CD4-positive, alpha-beta T cell treated with Interferon alpha-2 for 1 hour (primary cell): Measurements from ENCODE around the gene C12orf76.
"Not testable (repeated sequence)": the region's sequence is repeated elsewhere in the genome, so short reads cannot be mapped to it uniquely, and the experiment has no call there.

Source experiments
- DNase-seq, 2 donors: peaks; one replicate each; pipeline ENCODE4 v3.0.0-alpha.2; 2020 to 2022

The C12orf76 gene

DNA sequence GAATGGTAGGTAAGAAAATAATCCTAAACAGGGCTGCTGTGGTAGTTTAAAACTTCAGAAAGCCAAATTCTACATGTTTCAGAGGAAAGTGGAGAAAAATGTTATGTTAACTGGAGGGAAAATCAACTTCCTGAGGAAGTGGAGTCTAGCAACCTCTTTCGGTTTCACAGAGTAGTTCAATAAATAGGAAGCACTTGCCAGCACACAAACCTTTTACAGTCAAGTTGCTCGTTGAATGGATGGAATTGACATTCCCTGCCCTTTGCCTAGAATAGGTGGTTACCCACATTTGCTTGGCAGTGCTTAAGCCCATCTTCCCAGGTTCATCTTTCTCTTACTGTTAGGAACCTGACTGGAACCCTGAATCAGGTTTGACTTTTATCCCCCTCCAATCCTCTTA, 33.2 kb downstream of the C12orf76 start:
- peak in 1 of 2 donors; percentile 59 for DNase-seq

DNA sequence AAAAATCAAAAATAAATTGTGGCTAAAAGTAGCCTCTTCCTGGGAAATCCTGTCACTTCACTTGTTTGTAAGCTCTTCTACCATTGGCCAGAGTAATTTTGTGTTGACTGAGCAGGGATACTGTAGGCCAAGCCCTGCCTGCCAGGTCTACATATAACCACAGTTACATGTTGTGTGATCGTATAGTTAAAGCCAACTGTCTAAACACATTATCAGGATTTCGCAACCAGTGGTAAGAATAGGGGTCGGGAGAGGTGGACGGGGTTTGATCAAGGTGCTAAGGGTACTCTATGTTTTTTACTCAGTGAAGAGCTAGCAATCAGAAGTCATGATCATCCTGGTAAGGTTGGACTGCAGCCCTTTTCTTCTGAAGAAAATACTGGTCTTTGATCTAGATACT, 35.7 kb downstream of the C12orf76 start:
- no peak for DNase-seq

DNA sequence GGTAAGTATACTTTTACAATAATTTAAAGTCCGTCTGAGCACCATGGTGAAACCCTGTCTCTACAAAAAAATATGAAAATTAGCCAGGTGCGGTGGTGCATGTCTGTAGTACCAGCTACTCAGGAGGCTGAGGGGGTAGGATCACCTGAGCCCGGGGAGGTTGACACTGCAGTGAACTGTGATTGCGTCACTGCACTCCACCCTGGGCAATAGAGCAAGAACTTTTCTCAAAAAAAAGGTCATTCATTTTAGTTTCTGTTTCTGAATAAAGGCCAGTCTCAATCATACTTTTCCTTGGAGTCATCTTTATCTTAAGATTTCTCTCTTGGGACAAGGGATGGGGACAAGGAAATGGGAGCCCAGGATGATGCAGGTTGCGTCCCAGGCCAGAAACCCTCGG, 36.2 kb downstream of the C12orf76 start:
- DNase-seq, result peak; percentile 50 to 79

DNA sequence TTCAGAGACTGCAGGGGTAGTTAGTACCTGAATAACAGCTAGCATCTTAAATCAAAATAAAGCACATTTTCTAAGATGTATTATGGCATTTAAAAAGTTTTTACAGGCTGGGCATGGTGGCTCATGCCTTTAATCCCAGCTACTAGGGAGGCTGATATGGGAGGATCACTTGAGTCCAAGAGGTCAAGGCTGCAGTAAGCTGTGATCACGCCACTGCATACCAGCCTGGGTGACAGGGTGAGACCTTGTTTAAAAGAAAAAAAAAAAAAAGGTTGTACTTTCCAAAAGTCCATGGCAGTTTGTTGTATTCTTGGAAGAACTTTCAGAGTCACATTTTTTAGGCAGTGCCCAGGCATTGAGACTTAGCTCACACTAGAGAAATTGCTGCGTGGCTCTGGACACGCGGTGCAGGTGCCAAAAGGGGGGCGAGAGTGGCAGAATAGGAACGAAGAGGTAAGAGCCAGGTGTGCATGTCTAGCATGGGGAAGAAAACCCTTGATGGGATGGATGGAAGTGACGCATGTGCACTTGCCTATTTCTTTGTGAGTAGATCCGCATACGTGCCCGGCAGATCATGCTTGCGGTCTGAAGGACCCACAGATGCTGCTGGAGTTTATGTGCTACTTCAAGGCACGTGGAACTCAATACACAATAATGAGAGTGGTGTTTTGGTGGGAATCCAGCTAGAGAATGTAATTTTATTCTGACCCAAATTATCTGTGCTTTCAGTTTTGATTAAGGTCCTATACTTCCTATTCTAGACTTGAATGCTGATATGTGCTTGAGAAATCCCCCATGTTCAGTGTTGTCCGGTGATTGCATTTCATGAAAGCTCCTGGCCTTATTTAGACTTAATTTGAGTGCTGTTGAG, 37.2 kb downstream of the C12orf76 start:
- DNase-seq, result peak; percentile 26 to 50

DNA sequence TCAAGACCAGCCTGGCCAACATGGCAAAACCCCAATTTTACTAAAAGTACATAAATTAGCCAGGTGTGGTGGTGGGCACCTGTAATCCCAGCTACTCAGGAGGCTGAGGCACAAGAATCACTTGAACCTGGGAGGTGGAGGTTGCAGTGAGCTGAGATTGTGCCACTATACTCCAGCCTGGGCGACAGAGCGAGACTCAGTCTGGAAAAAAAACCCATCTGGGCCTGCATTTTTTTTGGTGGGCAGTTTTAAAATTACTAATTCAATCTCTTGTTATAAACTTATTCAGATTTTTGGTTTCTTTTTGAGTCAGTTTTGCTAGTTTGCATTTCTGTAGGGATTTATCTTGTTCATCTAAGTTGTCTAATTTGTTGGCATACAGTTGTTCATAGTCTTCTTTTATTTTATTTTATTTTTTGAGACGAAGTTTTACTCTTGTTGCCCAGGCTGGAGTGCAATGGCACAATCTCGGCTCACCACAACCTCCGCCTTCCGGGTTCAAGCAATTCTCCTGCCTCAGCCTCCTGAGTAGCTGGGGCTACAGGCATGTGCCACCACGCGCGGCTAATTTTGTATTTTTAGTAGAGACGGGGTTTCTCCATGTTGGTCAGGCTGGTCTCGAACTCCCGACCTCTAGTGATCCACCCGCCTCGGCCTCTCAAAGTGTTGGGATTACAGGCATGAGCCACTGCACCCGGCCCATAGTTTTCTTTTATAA, 39.5 kb downstream of the C12orf76 start:
- not testable (repeated sequence) for DNase-seq

DNA sequence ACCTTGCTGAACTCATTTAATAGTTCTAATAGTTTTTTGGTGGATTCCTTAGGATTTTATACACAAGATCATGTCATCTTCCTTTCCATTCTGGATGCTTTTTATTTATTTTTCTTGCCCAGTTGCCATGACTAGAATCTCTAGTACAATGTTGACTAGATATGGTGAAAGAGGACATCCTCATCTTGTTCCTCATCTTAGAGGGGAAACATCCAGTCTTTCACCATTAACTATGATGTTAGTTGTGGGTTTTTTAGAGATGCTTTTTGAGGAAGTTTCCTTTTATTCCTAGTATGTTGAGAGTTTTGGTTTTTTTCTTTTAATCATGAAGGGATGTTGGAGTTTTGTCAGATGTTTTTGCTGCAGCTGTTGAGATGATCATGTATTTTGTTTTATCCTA, 40.4 kb downstream of the C12orf76 start:
- no peak for DNase-seq

DNA sequence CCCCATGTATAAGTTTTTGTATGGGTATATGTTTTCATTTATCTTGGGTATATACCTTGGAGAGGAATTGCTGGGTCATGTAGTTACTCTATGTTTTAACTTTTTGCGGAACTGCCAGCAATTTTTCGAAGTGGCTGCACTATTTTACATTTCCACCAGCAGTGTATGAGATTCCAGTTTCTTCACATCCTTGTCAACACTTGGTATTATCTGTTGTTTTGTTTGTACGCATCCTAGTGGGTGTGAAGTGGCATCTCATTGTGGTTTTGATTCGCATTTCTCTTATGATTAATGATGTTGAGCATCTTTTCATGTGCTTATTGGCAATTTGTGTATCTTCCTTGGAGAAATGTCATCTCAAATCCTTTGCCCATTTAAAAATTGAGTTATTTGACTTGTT, 42.2 kb downstream of the C12orf76 start:
- DNase-seq, result no peak

DNA sequence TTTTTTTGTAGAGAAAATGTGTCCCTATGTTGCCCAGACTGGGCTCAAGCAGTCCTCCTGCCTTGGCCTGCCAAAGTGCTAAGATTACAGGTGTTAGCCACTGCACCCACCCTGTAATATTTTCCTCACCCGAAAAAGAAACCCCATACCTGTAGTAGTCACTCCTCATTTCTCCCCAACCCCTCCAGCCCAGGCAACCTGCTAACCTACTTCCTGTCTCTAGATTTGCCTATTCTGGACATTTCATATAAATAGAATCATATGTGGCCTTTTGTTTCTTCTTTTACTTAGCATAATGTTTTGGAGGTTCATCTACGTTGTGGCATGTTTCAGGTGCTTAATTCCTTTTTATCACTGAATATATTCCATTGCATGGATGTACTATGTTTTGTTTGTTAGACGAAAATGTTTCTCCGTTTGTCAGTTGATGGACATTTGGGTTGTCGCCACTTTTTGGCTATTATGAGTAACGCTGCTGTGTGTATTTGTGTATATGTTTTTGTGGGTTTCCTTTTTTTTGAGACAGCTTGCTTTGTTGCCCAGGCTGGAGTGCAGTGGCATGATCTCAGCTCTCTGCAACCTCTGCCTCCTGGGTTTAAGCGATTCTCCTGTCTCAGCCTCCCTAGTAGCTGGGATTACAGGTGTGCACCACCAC, 42.9 kb downstream of the C12orf76 start:
- DNase-seq, result peak in 1 of 2 donors; percentile 40

DNA sequence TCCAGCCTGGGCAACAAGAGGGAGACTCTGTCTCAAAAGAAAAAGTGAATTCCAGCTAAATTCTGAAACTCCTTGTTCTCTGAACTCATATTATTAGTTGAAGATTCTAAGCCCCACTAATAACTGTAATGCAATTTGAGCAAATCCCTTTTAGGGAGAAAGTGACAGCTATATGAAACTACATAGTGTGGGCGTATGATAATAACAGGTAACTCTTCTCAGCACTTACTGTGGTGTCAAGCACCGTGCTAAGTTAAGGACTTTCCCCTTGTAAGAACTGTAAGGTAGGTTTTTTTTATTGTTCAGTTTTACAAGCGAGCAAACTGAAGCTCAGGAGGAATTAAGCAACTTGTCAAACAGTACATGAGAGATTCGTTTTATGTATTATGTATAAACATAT, 43.7 kb downstream of the C12orf76 start:
- DNase-seq, result no peak

DNA sequence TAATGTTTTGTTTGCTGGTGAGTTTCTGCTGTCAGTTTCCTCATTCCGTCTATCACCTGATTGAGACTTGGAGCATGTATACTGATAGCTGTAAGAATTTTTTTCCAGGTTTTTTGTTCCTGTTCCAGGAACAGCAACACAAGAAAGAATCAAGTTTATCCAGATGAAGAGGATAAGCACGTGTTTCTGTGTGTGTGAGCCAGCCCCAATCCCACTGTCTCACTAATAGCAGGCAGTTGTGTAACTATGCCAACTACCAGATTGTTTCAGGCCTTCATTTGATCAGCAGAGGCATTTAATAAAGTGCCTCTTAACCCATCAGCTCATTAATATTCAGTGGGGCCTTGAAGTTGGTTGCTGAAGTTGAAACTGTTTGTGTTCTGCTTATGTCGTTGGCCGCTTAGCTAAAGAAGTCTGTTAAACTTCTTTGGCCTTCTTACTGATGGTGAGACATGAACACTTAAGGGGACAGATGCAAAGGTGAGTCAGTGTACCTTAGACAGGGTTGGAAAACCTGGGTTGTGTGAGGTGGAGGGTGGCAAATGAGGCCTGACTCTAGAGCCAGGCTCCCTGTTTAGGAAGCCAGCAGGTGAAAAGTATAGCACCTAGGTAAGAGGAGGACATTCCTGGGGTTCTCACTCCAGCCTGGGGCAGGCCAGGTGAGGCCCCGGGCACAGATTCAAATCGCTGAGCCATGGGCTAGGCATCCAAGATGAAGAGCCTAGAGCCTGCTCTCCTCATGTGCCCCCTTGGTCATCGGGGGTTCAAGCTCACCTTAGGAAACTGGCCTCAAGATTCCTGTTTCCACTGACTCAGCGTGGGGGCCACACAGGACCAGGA, 45.4 kb downstream of the C12orf76 start:
- DNase-seq, result no peak

DNA sequence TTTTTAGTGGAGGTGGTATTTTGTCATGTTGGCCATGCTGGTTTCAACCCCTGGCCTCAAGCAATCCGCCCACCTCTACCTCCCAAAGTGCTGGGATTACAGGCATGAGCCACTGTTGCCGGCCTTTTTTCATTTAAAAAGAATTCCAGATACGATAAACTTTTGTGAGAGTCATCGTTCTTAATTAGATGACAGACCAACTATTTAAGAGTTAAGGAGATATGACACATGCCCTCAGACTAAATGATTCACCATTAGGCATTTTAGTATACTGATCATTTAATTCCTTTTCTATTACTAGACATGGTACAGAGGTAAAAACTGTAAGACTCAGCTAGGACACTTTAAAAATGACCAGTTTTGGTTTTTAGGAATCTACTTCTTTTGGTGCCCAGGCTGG, 46.7 kb downstream of the C12orf76 start:
- DNase-seq, result no peak

DNA sequence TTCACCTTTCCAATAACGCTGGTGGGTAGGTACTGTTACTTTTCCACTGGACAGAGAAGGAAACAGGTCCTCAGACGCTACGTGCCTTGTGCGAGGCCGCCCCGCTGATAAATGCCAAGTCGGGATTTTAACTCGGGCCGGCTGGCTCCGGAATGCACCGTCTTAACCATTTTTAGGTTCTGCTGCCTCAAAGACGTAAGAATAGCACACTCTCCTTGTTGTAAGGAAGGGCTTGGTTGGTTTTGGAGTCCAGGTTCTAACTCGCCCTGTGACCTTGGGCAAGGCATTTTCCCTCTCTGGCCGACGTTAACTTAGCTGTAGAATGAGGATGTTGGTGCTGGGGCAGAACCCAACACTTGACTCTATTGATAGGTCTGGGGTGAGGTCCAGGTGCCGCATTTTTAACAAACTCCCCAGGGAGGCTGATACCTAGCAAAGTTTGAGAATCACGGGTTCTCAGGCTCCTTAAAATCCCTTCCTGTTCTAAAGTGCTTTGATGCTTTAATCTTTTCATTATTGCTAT, 48.3 kb downstream of the C12orf76 start:
- peak in 1 of 2 donors; percentile 14 for DNase-seq

DNA sequence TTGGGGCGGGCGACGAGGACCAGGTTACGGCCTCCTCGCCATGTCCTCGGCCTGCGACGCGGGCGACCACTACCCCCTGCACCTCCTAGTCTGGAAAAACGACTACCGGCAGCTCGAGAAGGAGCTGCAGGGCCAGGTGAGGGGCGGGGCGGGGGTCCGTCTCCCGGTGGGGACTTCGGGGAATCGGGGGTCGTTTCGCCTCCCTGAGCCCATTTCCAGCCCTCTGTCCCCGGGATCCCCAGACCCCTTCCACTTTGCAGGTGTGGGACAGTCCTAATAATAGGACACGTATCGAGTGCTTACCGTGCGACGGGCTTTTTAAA, 48.7 kb downstream of the C12orf76 start:
- DNase-seq, result no peak

DNA sequence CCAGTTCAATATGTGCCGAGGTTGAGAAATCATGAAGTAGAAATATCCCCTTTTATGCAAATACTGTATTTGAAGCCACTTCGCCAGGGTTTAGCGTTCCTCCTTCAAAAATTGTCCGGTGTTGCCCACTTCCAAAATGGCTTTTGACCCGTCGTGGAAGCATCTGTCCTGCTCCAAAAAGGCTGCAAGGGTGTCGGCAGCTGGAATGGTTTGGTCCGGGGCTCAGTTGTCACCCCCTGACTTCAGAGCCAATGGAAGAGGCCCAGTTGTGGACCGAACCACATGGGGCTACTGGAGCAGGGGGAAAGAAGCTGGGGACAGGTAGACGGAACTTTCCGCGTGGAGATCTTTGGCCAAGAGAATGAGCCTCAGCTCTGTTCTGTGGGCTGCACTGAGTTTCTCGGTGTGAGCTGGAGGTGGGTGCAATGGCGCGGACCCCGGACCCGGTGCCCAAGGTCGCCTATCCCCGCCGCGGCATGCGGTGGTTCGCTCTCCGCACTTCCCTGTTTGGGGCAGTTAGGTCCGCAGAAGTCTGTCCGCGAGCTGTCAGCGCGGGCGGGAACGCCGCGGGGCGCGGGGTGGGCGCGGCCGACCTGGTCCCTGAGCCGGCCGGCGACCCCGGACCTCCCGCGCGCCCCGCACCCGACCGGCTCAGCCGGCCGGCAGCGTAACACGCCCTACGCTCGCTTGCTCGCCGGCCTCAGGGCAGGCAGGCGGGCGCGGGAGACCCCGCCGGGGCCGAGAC, 49.2 kb downstream of the C12orf76 start, which contains the start of gene ANKRD13A:
Gene ANKRD13A, plus strand, starts transcription at position 527 of the 745 bp plus-strand sequence. CDS start 259 bp downstream, outside the sequence.
- DNase-seq, result peak; percentile 93 to 96

DNA sequence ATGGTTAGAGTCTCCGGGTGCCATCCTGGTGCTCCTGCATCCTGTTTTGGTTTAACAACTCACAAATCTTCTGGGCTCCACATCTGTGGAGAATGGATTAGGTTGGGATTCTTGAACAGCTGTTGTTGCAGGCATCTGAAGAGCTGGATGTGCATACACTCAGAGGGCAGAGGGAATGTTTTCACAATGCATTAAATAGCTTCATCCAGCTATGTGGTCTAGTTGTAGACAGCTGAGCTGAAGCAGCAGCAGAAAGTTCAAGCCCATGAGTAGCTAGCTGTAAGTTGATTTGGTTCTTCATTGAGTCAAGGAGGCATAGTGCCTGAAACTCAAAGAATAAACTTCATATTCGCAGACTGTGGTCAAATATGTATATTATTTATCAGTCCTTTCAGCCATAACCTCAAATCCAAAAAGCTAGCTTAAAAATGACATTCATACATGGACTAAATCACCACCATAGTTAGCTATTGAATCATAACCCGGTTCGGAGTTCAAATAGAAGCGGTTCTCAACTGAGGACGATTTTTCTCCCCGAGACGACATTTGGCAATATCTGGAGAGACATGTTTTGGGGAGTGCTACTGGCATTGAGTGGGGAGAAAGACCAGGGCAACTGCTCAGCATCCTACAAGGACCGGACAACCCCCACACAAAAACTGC, 50.0 kb downstream of the C12orf76 start:
- no peak for DNase-seq

DNA sequence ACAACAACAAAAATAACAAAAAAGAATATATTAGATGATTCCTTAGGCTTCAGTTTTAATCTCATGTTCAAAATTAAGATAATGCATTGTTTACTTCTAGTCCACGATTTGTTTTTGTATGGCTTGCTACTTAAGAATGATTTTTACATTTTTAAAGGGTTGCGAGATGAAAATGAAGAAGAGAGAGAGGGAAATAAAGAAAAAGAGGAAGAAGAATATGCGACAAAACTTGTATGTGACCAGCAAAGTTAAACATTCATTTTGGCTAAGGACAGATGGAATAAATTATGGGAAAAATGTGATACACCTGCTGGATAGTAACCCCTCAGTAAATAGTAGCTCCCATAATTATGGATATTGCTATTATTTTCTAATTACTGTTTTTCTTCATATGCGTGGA, 50.9 kb downstream of the C12orf76 start:
- no peak for DNase-seq

DNA sequence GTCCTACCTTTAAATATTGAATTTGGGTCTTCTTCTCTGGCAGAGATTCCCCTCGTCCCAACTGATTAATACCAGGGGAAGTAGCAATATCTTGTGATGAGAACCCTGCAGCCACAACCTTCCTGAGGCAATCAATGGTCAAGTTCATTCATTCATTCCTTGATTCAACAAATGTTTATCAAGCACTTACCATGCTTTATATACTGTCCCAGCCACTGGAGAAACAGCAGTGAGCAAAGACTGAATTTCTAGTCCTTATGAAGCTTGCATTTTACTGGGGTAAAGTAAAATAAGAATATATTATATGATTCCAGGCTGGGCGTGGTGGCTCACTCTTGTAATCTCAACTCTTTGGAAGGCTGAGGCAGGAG, 51.9 kb downstream of the C12orf76 start:
- DNase-seq, result no peak

DNA sequence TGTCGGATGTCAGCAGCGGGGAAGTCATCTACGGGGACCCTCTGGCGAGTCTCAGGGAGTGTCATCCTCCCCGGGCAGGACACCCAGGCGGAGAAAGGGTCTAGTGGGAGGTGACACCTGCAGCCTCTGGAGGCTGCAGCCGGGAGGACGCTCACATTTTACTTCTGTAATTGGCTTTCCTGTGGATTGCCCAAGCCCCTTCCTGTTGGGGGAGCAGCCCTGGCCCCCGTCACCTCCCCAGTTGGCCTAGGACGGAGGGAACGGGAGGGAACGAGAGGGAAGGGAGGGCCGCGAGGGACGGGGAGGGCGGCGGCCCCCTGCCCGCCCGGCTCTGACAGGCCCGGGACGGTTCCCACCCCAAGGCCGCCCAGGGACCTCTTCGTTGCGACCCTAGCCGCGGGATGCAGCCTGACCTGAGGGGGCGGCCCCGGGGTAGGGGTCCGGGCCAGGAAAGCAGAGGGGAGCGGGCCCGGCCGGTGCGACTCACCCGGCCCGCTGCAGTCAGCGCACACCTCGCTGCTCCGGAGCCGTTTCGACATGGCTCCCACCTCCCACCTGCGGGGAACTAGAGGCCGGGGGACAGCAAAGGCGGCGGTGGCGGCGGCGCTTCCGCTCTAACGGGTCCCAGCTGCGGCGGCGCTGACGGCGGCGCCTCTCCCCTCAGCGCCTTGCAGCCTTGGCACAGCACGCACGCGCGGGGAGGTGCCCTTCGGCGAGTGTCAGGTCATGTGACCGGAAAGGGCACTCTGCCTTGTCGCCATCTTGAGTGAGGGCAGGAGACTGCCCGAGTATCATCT, 52.4 kb downstream of the C12orf76 start, which contains the start of gene GIT2:
Gene GIT2, minus strand, starts transcription at position 683 of the 797 bp plus-strand sequence. Its CDS starts 144 bp downstream, at position 539.
- DNase-seq, result peak; percentile 95 to 96

DNA sequence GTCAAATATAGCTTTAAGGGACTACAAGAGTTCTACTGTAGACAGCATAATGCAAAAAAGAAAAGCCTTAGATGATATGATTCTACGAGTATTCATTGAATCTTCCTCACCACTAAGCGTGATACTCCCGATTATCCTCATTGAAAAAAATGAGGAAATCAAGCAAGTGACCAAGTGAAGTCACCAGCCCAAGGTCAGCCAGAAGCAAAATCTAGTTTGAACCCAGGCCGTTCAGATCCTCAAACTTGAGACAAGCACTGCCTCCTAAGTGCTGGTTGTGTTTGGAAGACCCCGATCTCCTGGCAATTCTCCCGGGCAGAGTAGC, 53.0 kb downstream of the C12orf76 start:
- no peak for DNase-seq
